Calu3 (cell line): ENCODE data around the gene MRPL40. TPM values are rescaled to one million over a fixed set of nuclear protein-coding genes. Genes with fewer than 3 reads are reported as not detected.

Experiments
- BruUV-seq: library from RNA; stranded (reverse); fragments of 400-500 nt; replicated peaks from 2 replicates; lab custom pipeline; 2021; lab: Mats Ljungman, UMichigan
- CTCF ChIA-PET: fragments of 300-600 bp; sonication (Branson Sonifier 250); formaldehyde crosslinking; loops from one replicate; lab custom pipeline; 2022; ENCODE audit warnings: antibody characterized with exemption; lab: Charles Lee
- DNase-seq: peaks from one replicate; pipeline ENCODE4 v3.0.0; 2022
- H3K27ac Mint-ChIP-seq: one replicate; pipeline ENCODE4 v1.8.0; 2022; ENCODE audit warnings: mixed read lengths; ENCODE audit not compliant: unreplicated experiment
- H3K27me3 Mint-ChIP-seq: one replicate; pipeline ENCODE4 v1.8.0; 2022; ENCODE audit warnings: mixed read lengths; ENCODE audit not compliant: unreplicated experiment
- H3K36me3 Mint-ChIP-seq: one replicate; pipeline ENCODE4 v1.8.0; 2022; ENCODE audit warnings: mild to moderate bottlenecking, moderate library complexity, mixed read lengths; ENCODE audit not compliant: insufficient read depth, unreplicated experiment
- H3K4me1 Mint-ChIP-seq: one replicate; pipeline ENCODE4 v1.8.0; 2022; ENCODE audit warnings: mild to moderate bottlenecking, low read depth, mixed read lengths; ENCODE audit not compliant: unreplicated experiment
- H3K4me3 Mint-ChIP-seq: one replicate; pipeline ENCODE4 v1.8.0; 2022; ENCODE audit warnings: mild to moderate bottlenecking, low read depth, moderate library complexity, mixed read lengths; ENCODE audit not compliant: unreplicated experiment
- H3K9me3 Mint-ChIP-seq: one replicate; pipeline ENCODE4 v1.8.0; 2022; ENCODE audit warnings: low read depth, mixed read lengths; ENCODE audit not compliant: unreplicated experiment
- CTCF ChIP-seq: fragments of 200-600 bp; IDR thresholded peaks from one replicate; pipeline ENCODE4 v1.8.0; 2022; ENCODE audit warnings: antibody characterized with exemption; ENCODE audit not compliant: unreplicated experiment
- intact Hi-C: fragments of 100-400 bp; cut with micrococcal nuclease; formaldehyde crosslinking; loops from one replicate; pipeline ENCODE4 v1.10.0; 2022; ENCODE audit not compliant: unreplicated experiment
- total RNA-seq: library from RNA; stranded (reverse); gene quantifications from 2 replicates; pipeline ENCODE4 v1.2.3, GENCODE V29; 2022

The MRPL40 gene
- total RNA-seq, 1 experiment from 2014 or later = 38.6 TPM

DNA sequence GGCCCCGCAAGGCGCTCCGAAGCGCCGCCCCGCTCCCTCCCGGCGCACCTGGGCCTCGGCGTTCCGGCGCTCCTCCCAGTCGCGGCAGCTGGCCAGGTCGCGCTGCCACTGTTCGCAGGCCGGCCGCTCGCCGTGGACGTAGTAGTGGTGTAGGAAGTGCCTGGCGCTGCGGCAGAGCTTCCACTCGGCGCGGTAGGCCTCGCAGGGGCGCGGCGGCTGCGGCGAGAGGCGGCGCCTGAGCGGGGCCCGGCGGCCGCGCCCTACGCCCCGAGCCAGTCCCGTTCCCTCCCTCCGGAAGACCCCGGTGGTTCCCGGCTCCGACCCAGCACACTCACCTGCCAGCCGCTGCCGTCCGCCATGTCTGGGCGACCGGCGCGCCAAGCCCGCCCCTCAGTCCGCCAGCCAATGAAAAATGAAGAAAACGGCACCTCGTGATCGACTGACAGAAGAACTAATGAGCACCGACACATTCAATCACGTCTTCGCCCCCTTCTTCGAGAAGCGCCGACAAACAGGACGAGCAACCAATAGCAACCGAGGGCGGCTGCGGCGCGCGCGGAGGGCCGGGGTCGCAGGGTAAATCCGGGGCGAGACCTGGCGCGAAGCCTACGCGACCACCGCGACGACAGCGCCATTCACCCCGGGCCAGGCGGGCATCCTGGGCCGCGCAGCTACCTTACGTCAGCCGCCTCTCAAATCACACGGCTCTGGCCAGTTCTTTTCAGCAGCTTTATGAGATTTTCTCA is 15.2 kb downstream of the MRPL40 start, which contains the start of gene C22orf39:
Gene C22orf39, minus strand, starts transcription at position 382 of the 746 bp plus-strand sequence. Its CDS starts 23 bp downstream, at position 359.
- H3K4me1 Mint-ChIP-seq = peaks cover 14% of the 10 kb centered on the region
- peaks cover 35% of the 10 kb centered on the region for H3K36me3 Mint-ChIP-seq
- intact Hi-C loops = no loop called here
- peak within 1 kb of the TSS; percentile 84 for H3K4me3 Mint-ChIP-seq
- BruUV-seq = no TSS peak
- CTCF ChIA-PET = interaction anchor here (0.6 to 1.0 kb wide), 2 partner anchors 135 to 268 kb away, joined by 3 to 5 read pairs; partner anchors contain the start of gene SLC25A1
- DNase-seq = peak; percentile 91
- no peaks in the 10 kb centered on the region for H3K27me3 Mint-ChIP-seq
- H3K27ac Mint-ChIP-seq = peak within 1 kb of the TSS; percentile 58
- TF ChIP-seq CTCF = no peak
- H3K9me3 Mint-ChIP-seq = no peaks in the 10 kb centered on the region

GRCh38 chr22:19448076-19448607 is 15.8 kb downstream of the MRPL40 start:
- BruUV-seq = TSS peak; percentile 45
- Mint-ChIP-seq H3K9me3 (no peaks in the 10 kb centered on the region), H3K36me3 (peaks cover 36% of the 10 kb centered on the region), H3K4me3 (peak overlapping the region; percentile 84), H3K27ac (peak overlapping the region; percentile 58), H3K4me1 (peaks cover 14% of the 10 kb centered on the region), H3K27me3 (no peaks in the 10 kb centered on the region)
- no peak for TF ChIP-seq CTCF
- peak; percentile 19 for DNase-seq
- intact Hi-C loops = no loop called here
- CTCF ChIA-PET = interaction anchor here (0.6 kb wide), 1 partner anchor 135 kb away, joined by 3 read pairs; no protein-coding TSS in a partner anchor

- peak overlapping the region; percentile 84 for H3K4me3 Mint-ChIP-seq
- H3K27ac Mint-ChIP-seq = no peak overlapping the region
- intact Hi-C loops = no loop called here
- peaks cover 14% of the 10 kb centered on the region for H3K4me1 Mint-ChIP-seq
- H3K36me3 Mint-ChIP-seq = peaks cover 42% of the 10 kb centered on the region
- no peak for DNase-seq
- no peak for TF ChIP-seq CTCF
- CTCF ChIA-PET = no interaction called here
- no peaks in the 10 kb centered on the region for H3K27me3 Mint-ChIP-seq
- no peaks in the 10 kb centered on the region for H3K9me3 Mint-ChIP-seq
- no TSS peak for BruUV-seq
Measured at GRCh38 chr22:19448739-19449421, 16.5 kb downstream of the MRPL40 start.

DNA sequence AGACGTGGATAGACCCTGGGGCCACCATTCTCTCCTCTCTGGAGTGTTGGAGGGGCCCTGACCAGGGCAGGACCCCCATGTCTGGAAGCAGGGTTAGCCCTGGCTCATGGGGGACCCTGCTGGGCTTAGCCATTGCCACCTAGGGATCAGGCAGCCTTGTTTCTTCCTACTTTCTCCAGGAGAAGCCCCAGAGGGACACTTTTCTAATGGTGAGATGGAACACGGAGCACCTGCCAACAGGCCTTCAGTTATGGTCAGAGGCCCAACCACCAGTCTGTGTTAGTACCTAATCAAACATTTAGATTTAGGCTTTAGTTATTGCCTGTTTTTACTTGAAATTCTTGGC is 17.1 kb downstream of the MRPL40 start:
- DNase-seq = no peak
- Mint-ChIP-seq H3K27me3 (no peaks in the 10 kb centered on the region), H3K4me3 (no peak overlapping the region), H3K27ac (no peak overlapping the region), H3K36me3 (peaks cover 47% of the 10 kb centered on the region), H3K9me3 (no peaks in the 10 kb centered on the region), H3K4me1 (peaks cover 14% of the 10 kb centered on the region)
- intact Hi-C loops = no loop called here
- CTCF ChIA-PET = no interaction called here
- BruUV-seq = no TSS peak
- TF ChIP-seq CTCF = no peak
